NCI-H345 (cell line): ENCODE measurements around the gene SPC24.
A peak's percentile ranks its signal among the peaks of the same experiment; 100 is the strongest.

Experiments
- DNase-seq: peaks from one replicate; lab custom pipeline; 2025; lab: John Stamatoyannopoulos, UW

The SPC24 gene, protein sequence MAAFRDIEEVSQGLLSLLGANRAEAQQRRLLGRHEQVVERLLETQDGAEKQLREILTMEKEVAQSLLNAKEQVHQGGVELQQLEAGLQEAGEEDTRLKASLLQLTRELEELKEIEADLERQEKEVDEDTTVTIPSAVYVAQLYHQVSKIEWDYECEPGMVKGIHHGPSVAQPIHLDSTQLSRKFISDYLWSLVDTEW

DNA sequence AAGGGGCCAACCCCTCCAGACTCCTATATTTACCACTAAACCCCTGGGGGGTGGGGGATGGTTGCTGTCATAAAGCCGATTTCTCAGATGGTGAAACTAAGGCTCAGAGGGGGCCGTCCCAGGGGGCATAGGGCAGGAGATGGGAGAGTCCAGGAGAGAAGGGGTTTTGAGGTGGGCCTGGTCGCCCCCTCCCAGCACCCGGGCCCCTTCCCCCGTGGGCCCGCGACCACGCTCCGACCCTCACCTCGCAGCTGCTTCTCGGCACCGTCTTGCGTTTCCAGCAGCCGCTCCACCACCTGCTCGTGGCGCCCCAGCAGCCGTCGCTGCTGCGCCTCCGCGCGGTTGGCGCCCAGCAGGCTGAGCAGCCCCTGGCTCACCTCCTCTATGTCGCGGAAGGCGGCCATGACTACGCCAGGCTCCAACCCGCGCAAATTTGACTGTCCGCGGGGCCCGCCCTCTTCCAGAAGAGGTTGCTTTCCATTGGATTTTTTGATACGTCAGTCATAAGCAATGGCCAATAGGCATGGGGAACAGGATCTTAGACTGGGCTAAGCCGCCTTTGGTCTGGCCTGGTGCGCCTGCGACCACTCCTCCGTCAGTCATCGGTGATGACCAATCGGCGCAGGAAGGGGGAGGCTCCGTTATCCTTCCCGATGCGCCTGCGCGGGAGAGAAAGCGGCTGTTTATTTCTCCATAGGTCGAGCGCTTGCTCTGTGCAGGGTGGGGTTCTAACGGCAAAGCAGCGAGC, at the start of gene SPC24:
TSS of gene SPC24 (minus strand) at position 410 of the 748 bp plus-strand sequence. CDS start at position 404, 6 bp downstream.
- peak; percentile 82 for DNase-seq

DNA sequence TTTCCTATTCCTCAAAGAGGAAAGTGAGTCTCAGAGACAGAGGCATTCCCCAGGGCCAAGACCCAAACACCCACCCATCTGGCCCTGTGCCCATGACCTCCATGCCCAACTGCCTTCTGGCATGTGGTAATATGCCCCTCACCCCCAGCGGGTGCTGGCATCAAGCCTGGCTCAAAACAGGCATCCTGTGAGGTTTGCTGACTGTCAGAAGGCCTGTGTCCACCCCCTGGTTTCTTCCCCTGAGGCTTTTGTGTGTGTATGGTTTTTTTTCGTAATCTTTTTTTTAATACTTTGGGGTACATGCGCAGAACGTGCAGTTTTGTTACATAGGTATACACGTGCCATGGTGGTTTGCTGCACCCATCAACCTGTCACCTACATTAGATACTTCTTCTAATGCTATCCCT, 49.4 kb upstream of the SPC24 start:
- DNase-seq: no peak

DNA sequence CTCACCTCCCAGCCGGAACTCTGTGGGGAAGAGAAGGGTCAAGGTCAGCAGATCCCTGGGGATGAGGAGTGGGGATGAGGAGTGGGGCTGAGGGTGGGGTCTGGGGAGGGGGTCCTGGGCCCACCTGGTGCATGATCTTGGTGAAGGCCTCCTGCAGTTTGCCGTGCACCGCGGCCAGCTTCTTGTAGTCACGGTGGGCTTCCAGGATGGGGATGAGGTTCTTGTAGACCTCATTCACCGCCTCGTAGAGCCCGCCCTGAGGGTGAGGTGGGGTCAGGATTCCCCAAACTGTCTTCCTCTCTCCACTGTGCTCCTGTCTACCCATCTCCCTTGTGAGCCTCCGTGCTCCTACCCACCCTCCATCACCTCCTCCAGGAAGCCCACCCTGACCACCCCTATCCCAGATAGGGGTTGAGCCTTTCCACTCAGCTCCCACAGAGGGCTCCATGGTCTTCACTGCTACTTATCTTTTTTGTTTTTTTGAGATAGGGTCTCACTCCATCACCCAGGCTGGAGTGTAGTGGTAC, 48.6 kb upstream of the SPC24 start:
- DNase-seq: no peak

DNA sequence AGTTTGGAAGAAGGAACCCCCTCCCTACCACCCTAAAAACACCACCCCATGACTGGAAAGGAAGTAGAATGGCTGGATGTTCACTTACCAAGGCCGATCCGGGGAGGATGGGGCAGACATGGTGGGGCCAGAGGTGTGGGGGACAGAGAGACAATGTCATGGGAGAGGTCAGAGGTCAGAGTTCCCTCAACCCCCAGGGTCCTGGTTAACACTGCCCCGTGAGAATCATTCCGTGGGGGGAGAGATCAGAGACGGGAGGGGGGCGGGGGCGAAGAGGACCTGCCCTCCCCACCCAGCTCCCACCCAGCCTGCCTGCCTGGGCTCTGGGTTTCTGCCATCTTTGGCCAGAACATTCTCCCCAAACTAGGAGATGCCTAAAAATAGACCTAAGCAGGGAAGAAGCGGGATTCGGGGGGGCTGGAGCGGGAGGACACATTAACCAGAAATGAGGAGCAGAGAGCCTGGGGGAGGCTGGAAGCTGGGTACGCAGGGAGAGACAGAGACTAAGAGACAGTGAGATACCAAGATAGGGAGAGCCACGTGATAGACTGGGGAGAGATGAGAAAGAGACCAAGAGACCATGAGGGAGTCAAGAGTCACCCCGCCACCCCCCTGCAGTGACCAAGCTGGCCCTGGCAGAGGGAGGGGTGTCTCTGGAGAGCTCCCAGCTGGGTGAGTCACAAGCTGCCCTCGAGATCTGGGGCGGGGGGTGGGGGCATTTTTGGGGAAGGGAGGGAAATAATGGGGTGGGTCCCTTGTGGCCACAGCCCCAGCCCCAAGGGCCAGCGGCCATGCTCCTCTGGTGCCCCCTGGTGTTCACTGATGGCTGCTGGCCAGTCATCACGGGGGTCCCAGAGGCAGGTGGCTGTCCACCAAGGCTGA, 47.9 kb upstream of the SPC24 start:
- no peak for DNase-seq

DNA sequence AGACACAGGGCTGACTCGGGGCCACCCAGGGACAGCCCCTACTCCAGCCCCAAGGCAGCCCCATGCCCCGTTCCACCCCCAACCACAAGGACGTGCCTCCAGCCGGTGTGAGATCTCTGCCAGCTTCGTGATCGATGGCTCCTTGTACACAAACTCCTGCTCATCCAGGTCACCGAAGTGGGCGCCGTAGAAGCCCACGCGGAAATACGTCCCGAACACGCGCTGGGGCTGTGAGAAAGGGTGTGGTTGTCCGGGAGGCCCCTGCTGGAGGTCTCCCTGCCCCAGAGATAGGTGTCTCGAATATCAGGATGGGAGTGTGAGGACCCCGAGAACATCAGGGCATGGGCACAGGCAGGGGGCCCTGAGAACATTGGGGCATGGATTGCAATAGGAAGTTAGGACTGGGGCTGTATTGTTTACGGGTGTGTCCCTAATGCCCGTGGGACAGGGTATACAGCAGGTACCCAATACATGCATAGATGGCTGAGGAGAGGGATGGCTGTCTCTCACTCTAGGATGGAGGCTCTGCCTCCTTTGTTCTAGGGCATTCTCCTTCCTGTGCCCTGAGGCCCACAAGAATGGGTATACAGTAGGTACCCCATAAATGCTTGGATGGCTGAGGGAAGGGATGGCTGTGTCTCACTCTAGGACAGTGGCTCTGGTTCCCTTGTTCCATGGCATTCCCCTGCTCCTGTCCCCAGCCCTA, 47.1 kb upstream of the SPC24 start:
- no peak for DNase-seq

DNA sequence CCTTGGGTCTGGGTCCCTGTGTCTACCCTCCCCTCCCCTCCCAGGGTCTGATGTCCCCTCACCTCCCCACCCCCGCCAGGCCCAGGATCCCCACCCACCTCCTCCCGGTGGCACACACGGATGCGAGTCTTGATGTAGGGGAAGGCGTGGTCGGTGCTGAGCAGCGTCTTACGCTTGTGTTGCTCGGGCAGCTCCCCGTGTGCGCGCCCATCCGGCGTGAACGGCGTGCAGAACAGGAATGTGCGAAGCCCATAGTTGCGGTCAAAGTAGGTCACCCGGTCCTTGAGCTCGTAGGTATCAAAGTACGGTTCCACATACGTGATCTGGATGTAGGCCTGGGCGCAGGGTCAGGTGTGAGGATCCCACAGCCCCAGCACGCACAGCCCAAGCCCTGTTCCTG, 46.2 kb upstream of the SPC24 start:
- DNase-seq: no peak

DNA sequence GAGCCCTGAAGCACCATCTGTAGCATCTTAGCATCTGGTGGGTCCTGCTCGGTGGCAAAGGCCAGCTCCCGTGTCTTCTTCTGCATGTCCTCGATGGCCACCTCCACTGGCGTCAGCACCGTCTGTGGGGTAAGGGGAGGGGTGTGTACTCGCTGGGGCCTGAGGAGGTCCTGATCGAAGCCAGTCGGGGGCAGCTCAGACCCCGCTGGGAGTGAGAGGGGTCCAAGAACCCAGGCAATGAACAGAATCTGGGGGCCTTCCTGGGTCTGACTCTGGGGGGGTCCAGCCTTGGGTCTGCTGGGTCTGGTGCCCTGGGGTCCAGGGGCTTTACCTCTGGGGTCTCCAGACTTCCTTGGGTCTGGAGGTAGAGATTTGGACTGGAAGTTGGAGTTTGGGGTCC, 45.3 kb upstream of the SPC24 start:
- DNase-seq: no peak

DNA sequence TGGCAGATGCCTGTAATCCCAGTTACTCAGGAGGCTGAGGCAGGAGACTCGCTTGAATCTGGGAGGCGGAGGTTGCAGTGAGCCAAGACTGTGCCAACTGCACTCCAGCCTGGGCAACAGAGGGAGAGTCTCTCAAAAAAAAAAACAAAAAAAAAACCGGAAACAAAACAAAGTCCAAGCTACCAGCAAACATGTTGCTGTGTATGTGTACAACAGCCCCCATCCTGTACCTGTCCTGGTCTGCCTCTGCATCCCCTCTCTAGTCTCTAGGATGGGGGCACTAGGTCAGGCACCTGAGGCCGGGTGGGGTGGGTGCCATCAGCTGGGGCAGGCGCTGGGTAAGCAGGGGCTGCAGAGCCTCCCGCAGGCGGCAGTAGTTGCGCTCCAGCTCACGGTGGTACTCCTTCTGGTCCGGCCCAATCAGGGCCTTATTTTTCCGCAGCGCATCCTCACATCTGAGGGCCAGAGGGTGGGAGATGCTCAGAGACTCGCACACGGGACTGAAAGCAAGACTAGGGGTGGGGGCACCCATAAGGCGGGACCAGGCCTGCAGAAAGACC, 44.5 kb upstream of the SPC24 start:
- DNase-seq: no peak

DNA sequence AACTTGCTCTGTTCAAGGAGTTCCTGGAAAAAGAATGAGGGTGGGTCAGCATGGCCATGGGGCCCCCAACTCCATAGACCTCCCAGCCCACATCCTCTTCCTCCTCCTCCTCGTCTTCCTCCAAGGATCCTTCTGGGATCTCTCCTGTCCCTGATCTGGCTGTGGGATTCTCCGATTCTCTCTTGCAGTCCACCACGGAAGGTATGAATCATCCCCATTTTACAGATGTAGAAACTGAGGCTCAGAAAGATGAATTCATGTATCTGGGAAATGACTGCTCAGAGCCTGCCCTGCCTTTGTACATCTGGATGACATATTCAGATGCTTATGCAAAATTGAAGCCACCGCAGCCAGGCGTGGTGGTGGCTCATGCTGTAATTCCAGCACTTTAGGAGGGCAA, 43.9 kb upstream of the SPC24 start:
- DNase-seq: no peak

DNA sequence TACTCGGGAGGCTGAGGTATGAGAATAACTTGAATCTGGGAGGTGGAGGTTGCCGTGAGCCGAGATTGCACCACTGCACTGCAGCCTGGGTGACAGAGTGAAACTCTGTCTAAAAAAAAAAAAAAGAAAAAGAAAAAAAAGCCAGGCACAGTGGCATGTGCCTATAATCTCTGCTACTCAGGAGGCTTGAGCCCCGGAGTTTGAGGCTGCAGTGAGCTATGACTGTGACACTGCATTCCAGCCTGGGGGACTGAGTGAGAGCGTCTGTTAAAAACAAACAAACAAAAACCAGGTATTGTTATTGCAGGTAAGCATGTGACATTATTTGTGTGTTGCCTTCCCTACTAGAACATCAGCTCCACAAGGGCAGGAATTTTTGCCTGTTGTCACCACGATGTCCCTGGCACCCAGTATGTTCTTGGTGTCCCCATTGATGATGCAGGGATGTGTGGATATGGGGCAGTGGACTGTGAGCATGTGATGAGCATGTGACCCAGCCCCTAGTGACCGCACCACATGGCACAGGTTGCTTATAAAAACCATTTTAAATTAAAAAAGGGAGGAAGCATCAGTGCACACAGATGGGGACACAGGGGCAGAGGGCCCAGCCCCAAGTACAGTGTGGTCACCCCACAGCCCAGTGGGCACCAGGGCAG, 43.3 kb upstream of the SPC24 start:
- DNase-seq: no peak

DNA sequence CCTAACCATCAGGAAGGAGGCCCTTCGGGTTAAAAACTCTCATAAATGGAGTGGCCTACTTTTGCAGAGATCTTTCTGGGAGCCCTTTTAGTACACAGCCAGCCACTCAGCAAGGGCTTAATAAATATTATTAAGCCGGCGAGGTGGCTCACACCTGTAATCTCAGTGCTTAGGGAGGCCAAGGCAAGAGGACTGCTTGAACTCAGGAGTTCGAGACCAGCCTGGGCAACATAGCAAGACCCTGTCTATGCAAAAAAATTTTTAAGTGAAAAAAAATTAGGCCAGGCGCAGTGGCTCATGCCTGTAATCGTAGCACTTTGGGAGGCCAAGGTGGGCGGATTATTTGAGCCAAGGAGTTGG, 42.6 kb upstream of the SPC24 start:
- DNase-seq: no peak

DNA sequence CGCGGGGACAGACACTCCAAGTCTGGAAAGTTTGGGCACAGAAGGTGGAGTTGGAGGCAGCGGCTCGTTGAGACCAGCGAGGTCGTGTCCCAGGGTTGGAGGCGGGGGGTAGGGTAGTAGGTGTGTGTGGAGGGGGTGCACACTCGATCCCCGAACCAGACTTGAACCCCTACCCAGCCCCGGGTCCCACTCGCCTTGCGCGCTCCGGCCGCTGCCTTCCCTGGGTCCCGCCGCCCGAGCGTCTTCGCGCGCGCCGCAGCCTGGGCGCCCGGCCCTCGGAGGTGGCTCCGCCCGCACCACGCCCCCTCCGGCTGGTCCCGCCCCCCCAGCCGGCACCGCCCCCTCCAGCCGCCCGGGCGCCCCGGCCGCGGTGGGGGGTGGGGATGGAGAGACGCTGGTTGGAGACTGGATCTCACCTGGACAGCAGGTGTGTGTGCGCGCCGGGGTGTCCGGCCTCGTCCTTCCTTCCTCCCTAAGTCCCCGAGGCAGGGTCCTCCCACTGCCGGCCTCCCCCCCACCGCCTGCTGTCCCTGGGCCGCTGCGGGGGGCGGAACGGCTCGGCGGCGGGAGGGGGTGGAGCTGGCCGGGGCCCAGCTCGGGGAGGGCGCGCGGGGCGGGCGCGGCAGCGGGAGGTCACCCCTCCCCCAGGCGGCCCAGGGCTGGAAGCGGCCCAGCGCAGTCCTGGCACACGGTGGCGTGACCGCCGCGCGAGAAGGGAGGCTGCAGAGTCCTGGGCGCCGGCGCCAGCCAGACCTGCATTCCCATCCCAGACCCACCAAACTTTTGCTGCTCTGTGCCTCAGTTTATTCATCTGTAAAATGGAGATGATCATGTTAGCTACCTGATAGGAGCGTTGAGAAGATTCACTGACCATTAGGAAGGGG, 42.0 kb upstream of the SPC24 start, which contains the start of gene KANK2:
TSS of gene KANK2 (minus strand) at position 255 of the 884 bp plus-strand sequence. CDS start 3,034 bp downstream, outside the sequence.
- DNase-seq: peak; percentile 67

DNA sequence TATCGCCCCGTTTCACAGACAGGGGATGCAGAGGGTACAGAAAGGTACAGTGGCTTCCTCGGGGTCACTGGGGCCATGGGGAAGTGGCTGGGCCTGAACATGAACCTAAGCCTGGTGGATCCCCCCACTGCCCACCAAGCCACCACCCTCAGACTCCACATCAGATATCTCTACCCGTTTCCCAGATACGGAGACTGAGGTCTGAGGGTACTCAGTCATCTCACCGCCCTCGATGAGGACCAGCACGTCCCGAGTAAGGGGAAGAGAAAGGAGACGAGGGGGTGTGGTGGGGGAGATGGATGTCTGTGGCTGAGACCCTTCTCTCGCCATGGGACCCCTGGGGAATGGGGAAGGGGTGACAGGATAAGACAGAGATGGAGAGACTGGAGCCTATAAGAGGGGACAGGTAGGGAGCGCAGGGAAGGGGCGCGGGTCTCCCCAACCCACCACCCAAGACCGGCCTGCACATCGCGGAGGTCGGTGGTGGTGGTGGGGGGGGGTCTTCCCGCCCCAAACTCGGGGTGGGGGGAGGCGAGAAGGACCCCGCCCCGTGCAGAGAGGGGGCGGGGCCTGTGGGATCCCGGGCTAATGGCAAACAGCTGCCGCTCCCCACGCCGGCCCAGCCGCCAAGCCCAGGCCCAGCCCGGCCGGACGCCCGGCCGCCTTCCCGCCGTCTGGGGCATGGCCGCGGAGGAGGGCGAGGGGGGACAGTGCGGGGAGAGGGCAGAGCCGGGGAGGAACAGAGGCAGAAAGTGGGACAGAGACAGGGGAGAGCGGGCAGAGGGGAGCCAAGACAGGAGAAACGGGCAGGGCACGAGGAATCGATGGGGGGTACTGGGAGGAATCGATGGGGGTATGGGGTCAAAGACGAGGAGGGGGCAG, 41.1 kb upstream of the SPC24 start:
- no peak for DNase-seq

DNA sequence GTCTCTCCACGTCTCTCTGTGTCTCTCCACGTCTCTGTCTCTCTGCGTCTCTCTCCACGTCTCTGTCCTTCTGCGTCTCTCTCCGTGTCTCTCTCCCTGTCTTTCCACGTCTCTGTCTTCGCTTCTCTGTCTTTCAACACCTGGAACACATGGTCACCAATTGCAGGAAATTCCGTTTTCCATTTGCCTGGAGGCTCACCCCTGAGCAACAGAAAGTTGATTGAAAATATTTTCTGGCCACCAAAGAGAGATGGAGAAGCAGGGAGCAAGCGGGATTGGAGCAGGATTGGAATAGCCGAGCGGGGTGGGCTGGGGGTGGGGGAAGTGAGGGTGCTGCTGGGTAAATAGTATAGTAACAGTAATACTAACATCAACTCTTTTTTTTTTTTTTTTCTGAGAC, 40.1 kb upstream of the SPC24 start:
- DNase-seq: no peak

DNA sequence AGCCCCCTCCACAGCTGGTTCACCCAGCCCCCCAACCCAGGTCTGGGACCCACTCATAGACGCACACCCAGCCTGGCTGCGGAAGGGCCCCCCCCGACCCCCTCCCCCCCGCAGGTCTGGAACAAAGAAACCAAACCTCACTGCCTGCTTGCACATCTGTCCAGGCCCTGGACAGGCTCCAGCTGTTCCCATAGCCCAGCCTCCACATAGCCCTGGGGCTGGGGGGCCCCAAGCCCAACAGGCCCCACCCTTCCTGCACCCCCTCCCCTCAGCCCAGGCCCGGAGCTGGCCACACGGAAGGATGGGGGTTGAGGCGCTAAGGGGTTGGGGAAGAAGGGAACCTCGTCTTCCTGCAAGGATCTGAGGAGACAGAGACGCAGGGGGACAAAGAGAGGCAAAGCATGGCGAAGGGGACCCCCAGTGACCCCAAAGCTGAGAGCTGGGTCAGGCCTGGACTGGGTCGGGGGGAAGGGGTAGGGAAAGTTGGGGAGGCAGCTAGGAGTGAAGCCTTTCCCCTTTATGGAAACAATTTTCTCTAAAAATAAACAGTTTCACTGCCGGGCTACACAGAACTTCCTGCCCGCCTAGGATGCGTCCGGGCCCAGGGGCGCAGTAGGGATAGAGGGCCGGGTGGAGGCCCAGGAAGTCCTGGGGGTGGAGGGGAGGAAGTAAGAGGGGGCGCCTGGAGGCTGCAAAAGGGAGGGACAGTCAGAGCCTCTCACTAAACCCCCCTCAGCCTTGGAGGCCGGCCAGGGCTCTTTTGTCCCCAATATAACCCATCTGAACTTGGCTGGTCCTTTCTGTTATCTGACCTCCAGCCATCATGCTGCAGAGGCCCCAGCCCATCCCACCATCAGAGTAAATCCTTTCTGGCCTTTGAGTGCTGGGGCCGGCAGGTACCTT, 39.3 kb upstream of the SPC24 start:
- DNase-seq: no peak

DNA sequence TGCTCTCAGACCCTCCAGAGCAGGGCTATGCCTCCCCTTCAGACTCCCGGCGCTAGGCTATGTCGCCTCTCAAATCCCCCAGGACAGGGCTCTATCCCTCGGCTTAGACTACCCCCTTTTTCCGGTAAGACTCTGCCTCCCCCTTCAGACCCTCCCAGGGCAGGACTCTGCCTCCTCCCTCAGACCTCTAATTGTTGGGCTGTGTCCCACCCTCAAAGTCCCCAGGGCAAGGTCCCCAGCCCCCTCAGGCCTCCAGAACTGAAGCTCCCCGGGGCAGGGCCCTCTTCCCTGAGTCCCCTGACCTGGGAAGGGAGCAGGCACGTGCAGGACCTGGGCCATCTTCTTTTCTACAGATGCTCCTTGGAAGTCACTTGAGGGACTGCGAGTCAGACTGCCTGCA, 38.6 kb upstream of the SPC24 start:
- no peak for DNase-seq

DNA sequence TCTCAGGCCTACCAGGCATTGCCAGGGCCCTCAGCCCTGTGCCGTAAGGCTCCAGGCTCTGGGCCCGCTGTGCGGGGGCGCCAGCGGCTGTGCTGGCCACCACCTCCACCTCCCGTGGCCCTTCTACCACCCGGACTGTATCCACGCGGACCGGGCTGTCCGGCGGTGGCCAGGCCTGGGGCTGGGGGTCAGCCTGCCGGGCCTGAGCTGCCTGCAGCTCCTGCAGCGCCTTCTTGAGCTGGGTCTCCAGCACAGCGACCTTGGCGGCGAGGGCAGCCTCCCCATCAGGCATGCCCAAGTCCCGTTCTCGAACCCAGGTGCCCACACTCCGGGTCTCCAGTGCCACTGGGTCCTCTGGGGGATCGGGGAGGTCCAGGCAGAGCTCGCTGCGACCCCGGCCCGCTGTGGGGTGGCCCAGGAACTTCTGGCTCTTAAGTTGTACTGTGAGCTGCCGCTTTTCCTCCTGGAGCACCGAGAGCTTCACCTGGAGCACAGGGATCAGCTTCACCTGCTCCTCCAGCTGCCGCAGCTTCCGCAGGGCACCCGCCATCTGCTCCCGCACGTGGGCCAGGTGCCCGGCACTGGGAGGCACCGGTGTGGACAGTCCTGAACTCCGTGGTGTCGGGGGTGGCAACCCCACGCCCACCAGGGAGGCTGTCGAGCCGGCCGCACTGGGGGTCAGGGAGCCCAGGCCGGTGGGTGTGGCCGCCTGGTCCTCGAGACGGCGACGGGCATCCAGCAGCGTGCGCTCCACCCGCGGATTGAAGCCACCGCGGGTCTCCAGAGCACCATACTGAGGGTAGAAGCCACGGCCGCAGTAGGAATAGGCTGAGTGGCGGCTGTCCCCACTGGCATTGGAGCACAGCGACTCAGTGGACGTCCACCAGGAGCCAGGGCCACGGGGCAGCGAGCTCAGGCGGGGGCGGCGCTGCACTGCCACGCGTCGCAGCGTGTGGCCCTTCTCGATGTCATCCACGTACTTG, 37.7 kb upstream of the SPC24 start:
- DNase-seq: no peak
